ENCODE measurements around the gene SLC9A9.

- TF ChIP-seq, protein P1, sequence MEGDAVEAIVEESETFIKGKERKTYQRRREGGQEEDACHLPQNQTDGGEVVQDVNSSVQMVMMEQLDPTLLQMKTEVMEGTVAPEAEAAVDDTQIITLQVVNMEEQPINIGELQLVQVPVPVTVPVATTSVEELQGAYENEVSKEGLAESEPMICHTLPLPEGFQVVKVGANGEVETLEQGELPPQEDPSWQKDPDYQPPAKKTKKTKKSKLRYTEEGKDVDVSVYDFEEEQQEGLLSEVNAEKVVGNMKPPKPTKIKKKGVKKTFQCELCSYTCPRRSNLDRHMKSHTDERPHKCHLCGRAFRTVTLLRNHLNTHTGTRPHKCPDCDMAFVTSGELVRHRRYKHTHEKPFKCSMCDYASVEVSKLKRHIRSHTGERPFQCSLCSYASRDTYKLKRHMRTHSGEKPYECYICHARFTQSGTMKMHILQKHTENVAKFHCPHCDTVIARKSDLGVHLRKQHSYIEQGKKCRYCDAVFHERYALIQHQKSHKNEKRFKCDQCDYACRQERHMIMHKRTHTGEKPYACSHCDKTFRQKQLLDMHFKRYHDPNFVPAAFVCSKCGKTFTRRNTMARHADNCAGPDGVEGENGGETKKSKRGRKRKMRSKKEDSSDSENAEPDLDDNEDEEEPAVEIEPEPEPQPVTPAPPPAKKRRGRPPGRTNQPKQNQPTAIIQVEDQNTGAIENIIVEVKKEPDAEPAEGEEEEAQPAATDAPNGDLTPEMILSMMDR (IDR thresholded peaks at IDR 0.05; ENCODE audit: poor library complexity, severe bottlenecking): no peak
- no peak for TF ChIP-seq EP300 (conservative IDR thresholded peaks at IDR 0.05; ENCODE audit: poor library complexity, severe bottlenecking)
- TF ChIP-seq, protein P2, sequence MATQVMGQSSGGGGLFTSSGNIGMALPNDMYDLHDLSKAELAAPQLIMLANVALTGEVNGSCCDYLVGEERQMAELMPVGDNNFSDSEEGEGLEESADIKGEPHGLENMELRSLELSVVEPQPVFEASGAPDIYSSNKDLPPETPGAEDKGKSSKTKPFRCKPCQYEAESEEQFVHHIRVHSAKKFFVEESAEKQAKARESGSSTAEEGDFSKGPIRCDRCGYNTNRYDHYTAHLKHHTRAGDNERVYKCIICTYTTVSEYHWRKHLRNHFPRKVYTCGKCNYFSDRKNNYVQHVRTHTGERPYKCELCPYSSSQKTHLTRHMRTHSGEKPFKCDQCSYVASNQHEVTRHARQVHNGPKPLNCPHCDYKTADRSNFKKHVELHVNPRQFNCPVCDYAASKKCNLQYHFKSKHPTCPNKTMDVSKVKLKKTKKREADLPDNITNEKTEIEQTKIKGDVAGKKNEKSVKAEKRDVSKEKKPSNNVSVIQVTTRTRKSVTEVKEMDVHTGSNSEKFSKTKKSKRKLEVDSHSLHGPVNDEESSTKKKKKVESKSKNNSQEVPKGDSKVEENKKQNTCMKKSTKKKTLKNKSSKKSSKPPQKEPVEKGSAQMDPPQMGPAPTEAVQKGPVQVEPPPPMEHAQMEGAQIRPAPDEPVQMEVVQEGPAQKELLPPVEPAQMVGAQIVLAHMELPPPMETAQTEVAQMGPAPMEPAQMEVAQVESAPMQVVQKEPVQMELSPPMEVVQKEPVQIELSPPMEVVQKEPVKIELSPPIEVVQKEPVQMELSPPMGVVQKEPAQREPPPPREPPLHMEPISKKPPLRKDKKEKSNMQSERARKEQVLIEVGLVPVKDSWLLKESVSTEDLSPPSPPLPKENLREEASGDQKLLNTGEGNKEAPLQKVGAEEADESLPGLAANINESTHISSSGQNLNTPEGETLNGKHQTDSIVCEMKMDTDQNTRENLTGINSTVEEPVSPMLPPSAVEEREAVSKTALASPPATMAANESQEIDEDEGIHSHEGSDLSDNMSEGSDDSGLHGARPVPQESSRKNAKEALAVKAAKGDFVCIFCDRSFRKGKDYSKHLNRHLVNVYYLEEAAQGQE (IDR thresholded peaks at IDR 0.05; ENCODE audit: borderline replicate concordance): no peak
- no peak for TF ChIP-seq EZH2 (IDR thresholded peaks at IDR 0.05; ENCODE audit: borderline replicate concordance, insufficient read depth, low read length, poor library complexity, severe bottlenecking)
- no peak for TF ChIP-seq TAF1 (IDR thresholded peaks at IDR 0.05; ENCODE audit: low read depth)
- no peak for TF ChIP-seq POLR2AphosphoS5 (IDR thresholded peaks at IDR 0.05)
- no peak for TF ChIP-seq RAD21 (conservative IDR thresholded peaks at IDR 0.05)
- no peak for TF ChIP-seq SMC3 (conservative IDR thresholded peaks at IDR 0.05; ENCODE audit: poor library complexity)
- TF ChIP-seq MXI1 (conservative IDR thresholded peaks at IDR 0.05; ENCODE audit: poor library complexity, severe bottlenecking): no peak
Measured at GRCh38 chr3:143751643-143752178, 96.6 kb downstream of the SLC9A9 start.
